Kidney capillary endothelial cell (primary cell): ENCODE results near the gene SULT4A1.

ENCODE experiments used
- DNase-seq: peaks from one replicate; pipeline ENCODE4 v3.0.0-alpha.2; 2018; ENCODE audit warnings: low spot score

SULT4A1 gene

GRCh38 chr22:43844560-43845545 is 17.5 kb downstream of the SULT4A1 start:
- no peak for DNase-seq

- no peak for DNase-seq
Observed at GRCh38 chr22:43843783-43844530, 18.4 kb downstream of the SULT4A1 start.

- no peak for DNase-seq
Observed at GRCh38 chr22:43841742-43842141, 20.6 kb downstream of the SULT4A1 start.

- DNase-seq: no peak
Observed at GRCh38 chr22:43840851-43841250, 21.5 kb downstream of the SULT4A1 start.

GRCh38 chr22:43840431-43840830 is 21.9 kb downstream of the SULT4A1 start:
- DNase-seq: no peak

GRCh38 chr22:43839781-43840180 is 22.5 kb downstream of the SULT4A1 start:
- no peak for DNase-seq

GRCh38 chr22:43838571-43839307 is 23.6 kb downstream of the SULT4A1 start:
- DNase-seq: no peak

- no peak for DNase-seq
Observed at GRCh38 chr22:43838161-43838560, 24.2 kb downstream of the SULT4A1 start.

- DNase-seq: no peak
Observed at GRCh38 chr22:43837666-43838065, 24.6 kb downstream of the SULT4A1 start.

GRCh38 chr22:43835736-43836135 is 26.6 kb downstream of the SULT4A1 start:
- no peak for DNase-seq

GRCh38 chr22:43835166-43835565 is 27.1 kb downstream of the SULT4A1 start:
- DNase-seq: no peak

- no peak for DNase-seq
Observed at GRCh38 chr22:43833286-43834240, 28.8 kb downstream of the SULT4A1 start.

GRCh38 chr22:43832393-43833265 is 29.7 kb downstream of the SULT4A1 start:
- DNase-seq: no peak

- no peak for DNase-seq
Observed at GRCh38 chr22:43831561-43832392, 30.5 kb downstream of the SULT4A1 start.

GRCh38 chr22:43830931-43831560 is 31.3 kb downstream of the SULT4A1 start:
- no peak for DNase-seq

GRCh38 chr22:43829904-43830851 is 32.1 kb downstream of the SULT4A1 start:
- DNase-seq: no peak

GRCh38 chr22:43828998-43829782 is 33.1 kb downstream of the SULT4A1 start:
- no peak for DNase-seq
